Measurements from ENCODE around the gene COL9A2.

DNA sequence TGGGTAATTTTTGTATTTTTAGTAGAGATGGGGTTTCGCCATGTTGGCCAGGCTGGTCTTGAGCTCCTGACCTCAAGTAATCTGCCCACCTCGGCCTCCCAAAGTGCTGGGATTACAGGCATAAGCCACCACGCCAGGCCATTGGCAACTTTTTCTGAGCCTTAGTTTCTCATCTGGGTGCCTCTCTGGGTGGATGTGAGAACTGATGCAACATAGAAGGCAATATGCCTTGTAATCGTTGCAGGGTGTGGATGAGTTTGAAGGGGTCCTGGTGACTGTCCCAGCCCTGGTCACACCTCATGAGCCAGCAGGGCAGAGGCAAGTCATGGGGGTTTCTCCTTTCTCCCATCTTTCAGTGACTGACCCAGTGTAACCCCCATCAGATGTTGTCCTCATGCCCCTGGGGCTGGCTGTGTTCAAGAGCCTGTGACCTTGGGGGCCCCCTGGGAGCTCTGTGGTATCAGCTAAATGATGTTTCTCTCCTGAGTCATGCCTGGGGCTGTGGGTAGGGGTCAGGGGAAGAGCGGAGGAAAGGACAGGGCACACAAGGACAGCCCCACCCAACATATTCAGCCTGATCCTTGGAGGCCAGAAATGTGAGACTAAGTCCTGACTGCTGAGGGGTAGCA lies 3.6 kb downstream of the COL9A2 start:
- TF ChIP-seq, protein P1, sequence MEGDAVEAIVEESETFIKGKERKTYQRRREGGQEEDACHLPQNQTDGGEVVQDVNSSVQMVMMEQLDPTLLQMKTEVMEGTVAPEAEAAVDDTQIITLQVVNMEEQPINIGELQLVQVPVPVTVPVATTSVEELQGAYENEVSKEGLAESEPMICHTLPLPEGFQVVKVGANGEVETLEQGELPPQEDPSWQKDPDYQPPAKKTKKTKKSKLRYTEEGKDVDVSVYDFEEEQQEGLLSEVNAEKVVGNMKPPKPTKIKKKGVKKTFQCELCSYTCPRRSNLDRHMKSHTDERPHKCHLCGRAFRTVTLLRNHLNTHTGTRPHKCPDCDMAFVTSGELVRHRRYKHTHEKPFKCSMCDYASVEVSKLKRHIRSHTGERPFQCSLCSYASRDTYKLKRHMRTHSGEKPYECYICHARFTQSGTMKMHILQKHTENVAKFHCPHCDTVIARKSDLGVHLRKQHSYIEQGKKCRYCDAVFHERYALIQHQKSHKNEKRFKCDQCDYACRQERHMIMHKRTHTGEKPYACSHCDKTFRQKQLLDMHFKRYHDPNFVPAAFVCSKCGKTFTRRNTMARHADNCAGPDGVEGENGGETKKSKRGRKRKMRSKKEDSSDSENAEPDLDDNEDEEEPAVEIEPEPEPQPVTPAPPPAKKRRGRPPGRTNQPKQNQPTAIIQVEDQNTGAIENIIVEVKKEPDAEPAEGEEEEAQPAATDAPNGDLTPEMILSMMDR (IDR thresholded peaks at IDR 0.05 in 4 of 5, conservative IDR thresholded peaks at IDR 0.05 in 1 of 5), result no peak
- no peak for TF ChIP-seq POLR2A (IDR thresholded peaks at IDR 0.05)
